ENCODE measurements around the gene MFN2. TPM values are rescaled to one million over a fixed set of nuclear protein-coding genes. Genes with fewer than 3 reads are reported as not detected.

MFN2 gene
- total and polyA plus RNA-seq, 9 of the 15 experiments (the other 6 are each of a cell fraction or from before 2014, with no cell fraction given), result 10.5 to 158 (median 87.1) TPM

DNA sequence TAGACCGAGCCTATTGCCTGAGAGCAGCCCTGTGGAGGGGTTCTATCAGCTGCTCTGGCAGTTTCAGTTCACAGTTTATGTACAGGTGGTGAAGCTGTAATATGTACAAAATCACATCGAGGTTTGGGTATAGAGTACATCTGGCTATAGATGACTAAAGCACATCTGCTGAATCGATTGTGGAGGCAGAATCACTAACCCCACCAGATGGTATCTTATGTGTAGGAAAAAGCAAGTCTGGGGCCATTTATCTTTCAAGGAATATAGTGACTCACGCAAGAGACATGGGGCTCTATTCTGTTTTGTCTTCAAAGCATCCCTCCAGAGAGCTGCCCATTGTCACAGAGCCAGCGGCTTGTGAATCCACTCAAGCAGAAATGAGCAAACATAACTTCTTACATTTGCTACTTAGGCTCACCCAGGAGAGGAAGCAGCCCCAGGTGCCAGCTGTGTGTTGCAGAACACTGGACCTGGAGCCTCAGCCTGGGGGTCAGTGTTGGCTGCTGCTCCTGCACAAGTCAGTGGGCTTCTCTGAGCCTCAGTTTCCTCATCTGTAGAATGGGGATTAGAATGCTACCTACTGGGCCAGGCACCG lies 60.3 kb downstream of the MFN2 start (continued):
- TF ChIP-seq, protein P1, sequence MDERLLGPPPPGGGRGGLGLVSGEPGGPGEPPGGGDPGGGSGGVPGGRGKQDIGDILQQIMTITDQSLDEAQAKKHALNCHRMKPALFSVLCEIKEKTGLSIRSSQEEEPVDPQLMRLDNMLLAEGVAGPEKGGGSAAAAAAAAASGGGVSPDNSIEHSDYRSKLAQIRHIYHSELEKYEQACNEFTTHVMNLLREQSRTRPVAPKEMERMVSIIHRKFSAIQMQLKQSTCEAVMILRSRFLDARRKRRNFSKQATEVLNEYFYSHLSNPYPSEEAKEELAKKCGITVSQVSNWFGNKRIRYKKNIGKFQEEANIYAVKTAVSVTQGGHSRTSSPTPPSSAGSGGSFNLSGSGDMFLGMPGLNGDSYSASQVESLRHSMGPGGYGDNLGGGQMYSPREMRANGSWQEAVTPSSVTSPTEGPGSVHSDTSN (CRISPR knock-in tag; IDR thresholded peaks at IDR 0.05; ENCODE audit: low read depth), result no peak
- TF ChIP-seq, protein P1 (tag; conservative IDR thresholded peaks at IDR 0.05; ENCODE audit: low read depth), result peak; percentile 72
- TF ChIP-seq FOXA1 (IDR thresholded peaks at IDR 0.05; ENCODE audit: borderline replicate concordance), result no peak
- TF ChIP-seq, protein P2, sequence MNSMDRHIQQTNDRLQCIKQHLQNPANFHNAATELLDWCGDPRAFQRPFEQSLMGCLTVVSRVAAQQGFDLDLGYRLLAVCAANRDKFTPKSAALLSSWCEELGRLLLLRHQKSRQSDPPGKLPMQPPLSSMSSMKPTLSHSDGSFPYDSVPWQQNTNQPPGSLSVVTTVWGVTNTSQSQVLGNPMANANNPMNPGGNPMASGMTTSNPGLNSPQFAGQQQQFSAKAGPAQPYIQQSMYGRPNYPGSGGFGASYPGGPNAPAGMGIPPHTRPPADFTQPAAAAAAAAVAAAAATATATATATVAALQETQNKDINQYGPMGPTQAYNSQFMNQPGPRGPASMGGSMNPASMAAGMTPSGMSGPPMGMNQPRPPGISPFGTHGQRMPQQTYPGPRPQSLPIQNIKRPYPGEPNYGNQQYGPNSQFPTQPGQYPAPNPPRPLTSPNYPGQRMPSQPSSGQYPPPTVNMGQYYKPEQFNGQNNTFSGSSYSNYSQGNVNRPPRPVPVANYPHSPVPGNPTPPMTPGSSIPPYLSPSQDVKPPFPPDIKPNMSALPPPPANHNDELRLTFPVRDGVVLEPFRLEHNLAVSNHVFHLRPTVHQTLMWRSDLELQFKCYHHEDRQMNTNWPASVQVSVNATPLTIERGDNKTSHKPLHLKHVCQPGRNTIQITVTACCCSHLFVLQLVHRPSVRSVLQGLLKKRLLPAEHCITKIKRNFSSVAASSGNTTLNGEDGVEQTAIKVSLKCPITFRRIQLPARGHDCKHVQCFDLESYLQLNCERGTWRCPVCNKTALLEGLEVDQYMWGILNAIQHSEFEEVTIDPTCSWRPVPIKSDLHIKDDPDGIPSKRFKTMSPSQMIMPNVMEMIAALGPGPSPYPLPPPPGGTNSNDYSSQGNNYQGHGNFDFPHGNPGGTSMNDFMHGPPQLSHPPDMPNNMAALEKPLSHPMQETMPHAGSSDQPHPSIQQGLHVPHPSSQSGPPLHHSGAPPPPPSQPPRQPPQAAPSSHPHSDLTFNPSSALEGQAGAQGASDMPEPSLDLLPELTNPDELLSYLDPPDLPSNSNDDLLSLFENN (IDR thresholded peaks at IDR 0.05; ENCODE audit: low read depth in 2 of 2, low read length in 2 of 2), result peak in 1 of 2 experiments; percentile 57; a peak in 1 of 4 replicates
- peak; percentile 82 for TF ChIP-seq DPF2 (IDR thresholded peaks at IDR 0.05)
- peak in 1 of 2 experiments; percentile 2; a peak in 1 of 4 replicates for TF ChIP-seq NRF1 (conservative IDR thresholded peaks at IDR 0.05 in 1 of 2, IDR thresholded peaks at IDR 0.05 in 1 of 2)
- no peak for TF ChIP-seq SMARCC2 (IDR thresholded peaks at IDR 0.05; ENCODE audit: low read depth)
- TF ChIP-seq KLF13 (tag; IDR thresholded peaks at IDR 0.05; ENCODE audit: borderline replicate concordance, low read depth), result 0 out of 2 replicates have a peak, but pooled peaks have one; percentile 23
- peak; percentile 91 for TF ChIP-seq MEIS2 (IDR thresholded peaks at IDR 0.05; ENCODE audit: partially characterized antibody)
- TF ChIP-seq EGR1 (conservative IDR thresholded peaks at IDR 0.05), result 0 out of 2 replicates have a peak, but pooled peaks have one; percentile 23
- TF ChIP-seq SOX6 (IDR thresholded peaks at IDR 0.05), result peak; percentile 89
- TF ChIP-seq XRCC5 (IDR thresholded peaks at IDR 0.05; ENCODE audit: low read depth, low read length), result 0 out of 2 replicates have a peak, but pooled peaks have one; percentile 10
- TF ChIP-seq TEAD4 (IDR thresholded peaks at IDR 0.05; ENCODE audit: low read length), result peak; percentile 79
- TF ChIP-seq TEAD4 (CRISPR knock-in tag; IDR thresholded peaks at IDR 0.05; ENCODE audit: borderline replicate concordance), result no peak
- TF ChIP-seq GABPB2 (CRISPR knock-in tag; conservative IDR thresholded peaks at IDR 0.05), result no peak
- peak in 1 of 2 experiments; percentile 78; a peak in 2 of 4 replicates for TF ChIP-seq RCOR1 (IDR thresholded peaks at IDR 0.05; ENCODE audit: borderline replicate concordance in 1 of 2, low read depth in 2 of 2, low read length in 2 of 2)
- TF ChIP-seq, protein P3, sequence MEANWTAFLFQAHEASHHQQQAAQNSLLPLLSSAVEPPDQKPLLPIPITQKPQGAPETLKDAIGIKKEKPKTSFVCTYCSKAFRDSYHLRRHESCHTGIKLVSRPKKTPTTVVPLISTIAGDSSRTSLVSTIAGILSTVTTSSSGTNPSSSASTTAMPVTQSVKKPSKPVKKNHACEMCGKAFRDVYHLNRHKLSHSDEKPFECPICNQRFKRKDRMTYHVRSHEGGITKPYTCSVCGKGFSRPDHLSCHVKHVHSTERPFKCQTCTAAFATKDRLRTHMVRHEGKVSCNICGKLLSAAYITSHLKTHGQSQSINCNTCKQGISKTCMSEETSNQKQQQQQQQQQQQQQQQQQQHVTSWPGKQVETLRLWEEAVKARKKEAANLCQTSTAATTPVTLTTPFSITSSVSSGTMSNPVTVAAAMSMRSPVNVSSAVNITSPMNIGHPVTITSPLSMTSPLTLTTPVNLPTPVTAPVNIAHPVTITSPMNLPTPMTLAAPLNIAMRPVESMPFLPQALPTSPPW (CRISPR knock-in tag; IDR thresholded peaks at IDR 0.05), result peak; percentile 34
- TF ChIP-seq ZNF778 (CRISPR knock-in tag; IDR thresholded peaks at IDR 0.05), result no peak
- TF ChIP-seq CEBPG (CRISPR knock-in tag; IDR thresholded peaks at IDR 0.05), result no peak
- TF ChIP-seq CEBPG (tag; conservative IDR thresholded peaks at IDR 0.05 in 1 of 2, IDR thresholded peaks at IDR 0.05 in 1 of 2), result no peak
- TF ChIP-seq MEF2A (IDR thresholded peaks at IDR 0.05; ENCODE audit: control insufficient read depth, low read depth, low read length), result no peak
